Measurements from ENCODE around the gene RNASE9.

RNASE9 gene

DNA sequence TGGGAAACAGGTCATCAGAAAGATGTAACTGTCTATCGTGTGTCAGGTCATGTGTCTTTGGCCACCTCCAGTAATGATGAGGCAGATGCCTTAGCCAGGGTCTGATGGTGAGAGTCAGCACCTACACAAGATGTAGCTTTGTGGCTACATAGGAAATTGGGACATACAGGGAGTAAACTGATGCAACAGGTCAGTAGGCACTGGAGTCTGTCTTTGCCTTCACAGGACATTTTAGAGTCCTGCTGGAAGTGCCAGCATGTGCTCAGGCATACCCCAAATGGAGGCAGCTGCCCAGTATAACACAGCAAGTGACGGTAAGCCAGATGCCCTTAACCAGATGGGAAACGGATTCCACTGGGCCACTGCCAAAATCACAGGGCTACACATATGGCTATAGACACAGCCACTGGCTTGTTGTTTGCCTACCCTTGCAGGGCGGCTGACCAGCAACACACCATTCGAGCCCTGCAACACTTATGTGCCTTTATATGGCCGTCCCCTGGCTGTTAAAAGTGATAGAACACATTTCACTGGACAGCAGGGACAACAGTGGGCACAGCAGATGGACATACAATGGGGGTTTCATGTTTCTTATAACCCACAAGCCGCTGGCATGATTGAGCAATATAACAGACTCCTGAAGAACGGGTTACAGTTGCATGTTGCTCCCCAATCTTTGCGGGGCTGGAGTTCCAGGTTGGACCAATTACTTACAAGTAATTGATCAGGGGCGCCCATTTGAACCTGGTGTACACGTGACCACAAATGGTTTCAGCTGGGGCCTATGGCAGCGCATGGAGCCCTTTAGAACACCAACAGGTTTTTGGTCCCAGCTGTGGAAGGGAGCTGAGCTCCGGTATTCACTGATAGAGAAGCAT, 43.2 kb upstream of the RNASE9 start:
- TF ChIP-seq ZNF398 (tag by site-specific recombination; IDR thresholded peaks at IDR 0.05): no peak
- TF ChIP-seq SCRT1 (tag by site-specific recombination; IDR thresholded peaks at IDR 0.05; ENCODE audit: borderline replicate concordance): 0 out of 2 replicates have a peak, but pooled peaks have one; percentile 23
- peak; percentile 57; the same call in 1 of the 2 replicates for TF ChIP-seq SCRT2 (tag by site-specific recombination; IDR thresholded peaks at IDR 0.05)
- ChIA-PET CTCF (interaction anchor here (0.7 kb wide), 2 partner anchors 56 to 72 kb away, joined by 3 read pairs; no protein-coding TSS in a partner anchor), POLR2A (interaction anchor here (0.6 kb wide), 1 partner anchor 194 kb away, joined by 4 read pairs; no protein-coding TSS in a partner anchor)
- H3K27ac ChIP-seq (ENCODE audit: extremely low read depth, low read depth, low read length): no peak overlapping the region
- no peak overlapping the region for H3K4me3 ChIP-seq (ENCODE audit: low read depth, low read length)
- H3K36me3 ChIP-seq (ENCODE audit: control insufficient read depth in 2 of 2, insufficient read depth in 1 of 2, low read length in 2 of 2): no peaks in the 10 kb centered on the region
- H3K4me1 ChIP-seq (ENCODE audit: control insufficient read depth, insufficient read depth, low read length): no peaks in the 10 kb centered on the region
- no peaks in the 10 kb centered on the region for H3K9me3 ChIP-seq (ENCODE audit: control insufficient read depth, insufficient read depth, low read depth, low read length)

GRCh38 chr14:20602583-20602982, 41.7 kb upstream of the RNASE9 start:
- CTCF ChIA-PET: interaction anchor here (0.6 kb wide), 1 partner anchor 556 kb away, joined by 6 read pairs; no protein-coding TSS in a partner anchor
- no peak for TF ChIP-seq ZNF777 (tag by site-specific recombination; IDR thresholded peaks at IDR 0.05; ENCODE audit: borderline replicate concordance)
- no peak for TF ChIP-seq ZNF239 (tag by site-specific recombination; IDR thresholded peaks at IDR 0.05)
- no peak for TF ChIP-seq ZNF629 (tag by site-specific recombination; IDR thresholded peaks at IDR 0.05)
- no peak for TF ChIP-seq MYNN (tag by site-specific recombination; IDR thresholded peaks at IDR 0.05; ENCODE audit: borderline replicate concordance)
- TF ChIP-seq ZNF548 (tag by site-specific recombination; IDR thresholded peaks at IDR 0.05): no peak
- no peak for TF ChIP-seq ZNF112 (tag by site-specific recombination; IDR thresholded peaks at IDR 0.05)
- TF ChIP-seq, protein P1, sequence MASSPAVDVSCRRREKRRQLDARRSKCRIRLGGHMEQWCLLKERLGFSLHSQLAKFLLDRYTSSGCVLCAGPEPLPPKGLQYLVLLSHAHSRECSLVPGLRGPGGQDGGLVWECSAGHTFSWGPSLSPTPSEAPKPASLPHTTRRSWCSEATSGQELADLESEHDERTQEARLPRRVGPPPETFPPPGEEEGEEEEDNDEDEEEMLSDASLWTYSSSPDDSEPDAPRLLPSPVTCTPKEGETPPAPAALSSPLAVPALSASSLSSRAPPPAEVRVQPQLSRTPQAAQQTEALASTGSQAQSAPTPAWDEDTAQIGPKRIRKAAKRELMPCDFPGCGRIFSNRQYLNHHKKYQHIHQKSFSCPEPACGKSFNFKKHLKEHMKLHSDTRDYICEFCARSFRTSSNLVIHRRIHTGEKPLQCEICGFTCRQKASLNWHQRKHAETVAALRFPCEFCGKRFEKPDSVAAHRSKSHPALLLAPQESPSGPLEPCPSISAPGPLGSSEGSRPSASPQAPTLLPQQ (tag by site-specific recombination; IDR thresholded peaks at IDR 0.05): no peak
- TF ChIP-seq ZNF423 (tag by site-specific recombination; IDR thresholded peaks at IDR 0.05): no peak
- no peak for TF ChIP-seq ZNF510 (tag by site-specific recombination; IDR thresholded peaks at IDR 0.05; ENCODE audit: insufficient replicate concordance)

DNA sequence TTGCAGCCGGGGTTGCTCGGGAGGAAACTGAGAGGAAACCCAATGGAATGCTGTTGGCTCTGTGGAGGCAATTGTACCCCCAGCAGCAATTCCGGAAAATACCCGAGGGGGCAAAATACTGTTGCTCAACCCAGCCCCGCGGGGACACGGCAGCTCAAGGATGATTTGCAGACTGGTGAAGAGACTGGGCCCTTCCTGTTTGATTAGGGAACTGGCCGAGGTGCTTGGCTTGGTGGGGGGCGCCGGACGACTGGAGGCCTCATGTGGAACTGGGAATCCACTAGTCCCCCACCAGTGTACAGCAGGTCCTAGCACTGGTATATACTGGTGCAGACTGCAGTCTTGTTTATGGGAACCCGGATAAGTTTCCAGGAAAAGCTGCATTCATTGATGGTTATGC, 40.7 kb upstream of the RNASE9 start:
- no peak overlapping the region for H3K4me3 ChIP-seq (ENCODE audit: low read depth, low read length)
- ChIA-PET POLR2A (no interaction called here), CTCF (interaction anchor here (1.4 kb wide), 1 partner anchor 7 kb away, joined by 3 read pairs; no protein-coding TSS in a partner anchor)
- H3K27ac ChIP-seq (ENCODE audit: extremely low read depth, low read depth, low read length): no peak overlapping the region
- H3K9me3 ChIP-seq (ENCODE audit: control insufficient read depth, insufficient read depth, low read depth, low read length): no peaks in the 10 kb centered on the region
- no peaks in the 10 kb centered on the region for H3K36me3 ChIP-seq (ENCODE audit: control insufficient read depth in 2 of 2, insufficient read depth in 1 of 2, low read length in 2 of 2)
- no peak for TF ChIP-seq ZNF391 (tag by site-specific recombination; IDR thresholded peaks at IDR 0.05; ENCODE audit: borderline replicate concordance, low read depth)
- TF ChIP-seq ZNF184 (tag by site-specific recombination; IDR thresholded peaks at IDR 0.05): no peak
- TF ChIP-seq ZNF513 (tag by site-specific recombination; IDR thresholded peaks at IDR 0.05): no peak
- TF ChIP-seq, protein P2, sequence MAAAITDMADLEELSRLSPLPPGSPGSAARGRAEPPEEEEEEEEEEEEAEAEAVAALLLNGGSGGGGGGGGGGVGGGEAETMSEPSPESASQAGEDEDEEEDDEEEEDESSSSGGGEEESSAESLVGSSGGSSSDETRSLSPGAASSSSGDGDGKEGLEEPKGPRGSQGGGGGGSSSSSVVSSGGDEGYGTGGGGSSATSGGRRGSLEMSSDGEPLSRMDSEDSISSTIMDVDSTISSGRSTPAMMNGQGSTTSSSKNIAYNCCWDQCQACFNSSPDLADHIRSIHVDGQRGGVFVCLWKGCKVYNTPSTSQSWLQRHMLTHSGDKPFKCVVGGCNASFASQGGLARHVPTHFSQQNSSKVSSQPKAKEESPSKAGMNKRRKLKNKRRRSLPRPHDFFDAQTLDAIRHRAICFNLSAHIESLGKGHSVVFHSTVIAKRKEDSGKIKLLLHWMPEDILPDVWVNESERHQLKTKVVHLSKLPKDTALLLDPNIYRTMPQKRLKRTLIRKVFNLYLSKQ (tag by site-specific recombination; IDR thresholded peaks at IDR 0.05; ENCODE audit: borderline replicate concordance): no peak
- TF ChIP-seq ZNF843 (tag by site-specific recombination; IDR thresholded peaks at IDR 0.05): no peak
- no peak for TF ChIP-seq ZFP69B (tag by site-specific recombination; IDR thresholded peaks at IDR 0.05)
- no peak for TF ChIP-seq ZSCAN5A (tag by site-specific recombination; IDR thresholded peaks at IDR 0.05)
- TF ChIP-seq ZNF394 (tag by site-specific recombination; IDR thresholded peaks at IDR 0.05; ENCODE audit: borderline replicate concordance): no peak
- no peak for TF ChIP-seq ZNF146 (tag by site-specific recombination; IDR thresholded peaks at IDR 0.05)
- TF ChIP-seq ZNF76 (tag by site-specific recombination; IDR thresholded peaks at IDR 0.05; ENCODE audit: borderline replicate concordance, low read depth): no peak
- TF ChIP-seq ZNF2 (tag by site-specific recombination; IDR thresholded peaks at IDR 0.05): no peak
- H3K4me1 ChIP-seq (ENCODE audit: control insufficient read depth, insufficient read depth, low read length): no peaks in the 10 kb centered on the region

More at GRCh38 chr14:20602583-20602982, 41.7 kb upstream of the RNASE9 start:
- no peaks in the 10 kb centered on the region for H3K9me3 ChIP-seq (ENCODE audit: control insufficient read depth, insufficient read depth, low read depth, low read length)
- no peak overlapping the region for H3K27ac ChIP-seq (ENCODE audit: extremely low read depth, low read depth, low read length)
- H3K4me1 ChIP-seq (ENCODE audit: control insufficient read depth, insufficient read depth, low read length): no peaks in the 10 kb centered on the region
- H3K36me3 ChIP-seq (ENCODE audit: control insufficient read depth in 2 of 2, insufficient read depth in 1 of 2, low read length in 2 of 2): no peaks in the 10 kb centered on the region
- H3K4me3 ChIP-seq (ENCODE audit: low read depth, low read length): no peak overlapping the region
- POLR2A ChIA-PET: no interaction called here

Data from HEK293 (cell line).